GM12891 (cell line): ENCODE measurements around the gene GRAP2.

ENCODE experiments used
- PAX5 ChIP-seq: IDR thresholded peaks from 2 replicates; pipeline ENCODE4 v1.6.1; 2011; ENCODE audit warnings: low read length, moderate library complexity, mild to moderate bottlenecking; ENCODE audit not compliant: insufficient read depth, severe bottlenecking
- POLR2A ChIP-seq: IDR thresholded peaks from 2 replicates; pipeline ENCODE4 v1.6.1; 2011; ENCODE audit warnings: low read depth, low read length, control low read depth
- POLR2AphosphoS5 ChIP-seq: IDR thresholded peaks from 2 replicates; pipeline ENCODE4 v1.6.1; 2011; ENCODE audit warnings: low read depth, low read length, control low read depth
- POU2F2 ChIP-seq: IDR thresholded peaks from 2 replicates; pipeline ENCODE4 v1.6.1; 2011; ENCODE audit warnings: low read depth, mild to moderate bottlenecking, control low read depth, low read length, moderate library complexity
- TAF1 ChIP-seq: IDR thresholded peaks from 2 replicates; pipeline ENCODE4 v1.6.1; 2011; ENCODE audit warnings: low read depth, low read length, control low read depth

- TF ChIP-seq POLR2AphosphoS5 (no peak), POLR2A (no peak), TAF1 (no peak), POU2F2 (no peak), PAX5 (no peak)
Measured at GRCh38 chr22:39985383-39986035, 84.6 kb downstream of the GRAP2 start.
